RWPE1 (cell line): ENCODE data around the gene ARHGEF28.

ENCODE experiments used
- CTCF ChIA-PET: fragments of 350-600 bp; sonication (Branson Sonifier 250); formaldehyde crosslinking; extraction: SDS; loops from one replicate; lab custom pipeline; 2021; lab: Yijun Ruan, JAX
- POLR2A ChIA-PET: fragments of 400-600 bp; formaldehyde crosslinking; extraction: SDS; loops from one replicate; lab custom pipeline; 2020; ENCODE audit warnings: antibody characterized with exemption; ENCODE audit not compliant: low non-redundant PET; lab: Yijun Ruan, JAX
- DNase-seq: peaks from one replicate; pipeline ENCODE4 v3.0.0; 2012; ENCODE audit warnings: low spot score
- H3K27ac ChIP-seq: fragments of 450-650 bp; 2 replicates; pipeline ENCODE4 v1.5.1; 2017
- TF ChIP-seq, protein P1 (sequence below): fragments of 450-650 bp; conservative IDR thresholded peaks from 2 replicates; pipeline ENCODE4 v1.5.1; 2017; ENCODE audit warnings: low read depth, mild to moderate bottlenecking

Gene ARHGEF28

DNA sequence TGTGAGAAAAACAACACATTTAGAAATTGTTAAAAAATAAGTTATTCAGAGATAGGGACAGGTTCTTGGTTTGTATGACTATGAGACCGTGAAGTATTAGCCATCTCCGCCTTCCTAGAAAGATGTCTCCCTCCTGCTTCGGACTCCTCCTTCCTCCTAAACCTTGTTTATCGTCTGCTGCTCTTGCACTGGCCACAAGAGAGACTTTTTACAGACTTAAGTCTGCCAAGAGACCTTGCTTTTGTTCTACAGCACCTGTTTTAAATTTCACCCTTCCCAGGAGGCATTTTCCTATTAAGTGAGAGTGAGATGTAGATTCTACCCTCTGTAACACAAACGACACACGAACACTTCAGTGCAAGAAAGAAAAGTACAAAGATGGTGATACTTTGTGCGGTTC lies 274.6 kb downstream of the ARHGEF28 start:
- TF ChIP-seq, protein P1, sequence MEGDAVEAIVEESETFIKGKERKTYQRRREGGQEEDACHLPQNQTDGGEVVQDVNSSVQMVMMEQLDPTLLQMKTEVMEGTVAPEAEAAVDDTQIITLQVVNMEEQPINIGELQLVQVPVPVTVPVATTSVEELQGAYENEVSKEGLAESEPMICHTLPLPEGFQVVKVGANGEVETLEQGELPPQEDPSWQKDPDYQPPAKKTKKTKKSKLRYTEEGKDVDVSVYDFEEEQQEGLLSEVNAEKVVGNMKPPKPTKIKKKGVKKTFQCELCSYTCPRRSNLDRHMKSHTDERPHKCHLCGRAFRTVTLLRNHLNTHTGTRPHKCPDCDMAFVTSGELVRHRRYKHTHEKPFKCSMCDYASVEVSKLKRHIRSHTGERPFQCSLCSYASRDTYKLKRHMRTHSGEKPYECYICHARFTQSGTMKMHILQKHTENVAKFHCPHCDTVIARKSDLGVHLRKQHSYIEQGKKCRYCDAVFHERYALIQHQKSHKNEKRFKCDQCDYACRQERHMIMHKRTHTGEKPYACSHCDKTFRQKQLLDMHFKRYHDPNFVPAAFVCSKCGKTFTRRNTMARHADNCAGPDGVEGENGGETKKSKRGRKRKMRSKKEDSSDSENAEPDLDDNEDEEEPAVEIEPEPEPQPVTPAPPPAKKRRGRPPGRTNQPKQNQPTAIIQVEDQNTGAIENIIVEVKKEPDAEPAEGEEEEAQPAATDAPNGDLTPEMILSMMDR: no peak
- CTCF ChIA-PET: no interaction called here
- no peak overlapping the region; the same call in 1 of the 2 replicates for H3K27ac ChIP-seq
- DNase-seq: no peak
- POLR2A ChIA-PET: no interaction called here

DNA sequence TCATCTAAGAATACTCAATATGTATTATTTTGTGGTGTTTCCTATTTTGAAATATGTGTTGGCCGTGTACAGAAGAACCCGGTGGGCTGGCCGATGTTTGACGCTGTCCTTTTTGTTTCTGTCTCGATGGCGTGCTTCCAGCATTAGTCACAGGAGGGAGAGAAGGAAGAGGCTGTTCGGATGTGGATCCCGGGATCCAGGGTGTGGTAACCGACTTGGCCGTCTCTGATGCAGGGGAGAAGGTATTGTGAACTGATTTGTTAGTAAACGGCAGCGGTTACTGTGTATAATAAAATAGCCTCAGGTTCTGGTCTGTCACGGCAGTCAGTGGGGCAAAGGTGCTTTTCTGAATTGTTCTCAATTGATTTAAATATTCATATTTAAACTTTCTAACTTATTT lies 275.0 kb downstream of the ARHGEF28 start:
- DNase-seq: peak; percentile 84
- ChIA-PET POLR2A (no interaction called here), CTCF (interaction anchor here (2.4 kb wide), 1 partner anchor 740 kb away, joined by 16 read pairs; the partner anchor contains the start of gene ENC1)
- TF ChIP-seq, protein P1: no peak
- peak overlapping the region; percentile 35 for H3K27ac ChIP-seq

DNA sequence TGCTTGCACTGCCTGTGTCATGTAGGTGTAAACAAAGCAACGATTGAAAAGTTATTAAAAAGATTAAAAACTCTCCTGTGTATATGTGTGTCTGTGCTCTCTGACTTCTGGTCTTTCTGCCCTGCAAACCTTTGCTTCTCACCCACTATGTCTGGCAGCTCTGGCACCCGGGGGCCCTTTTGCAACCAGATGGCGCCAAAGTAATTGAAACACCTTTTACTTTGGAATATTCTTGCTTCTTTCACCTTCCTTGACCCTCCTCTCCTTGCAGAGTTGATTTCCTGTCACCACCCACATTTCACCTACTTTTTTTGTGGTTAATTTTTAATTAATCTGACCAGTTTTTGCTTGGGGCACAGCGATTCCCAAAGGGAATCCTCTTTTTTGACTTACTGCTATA lies 275.5 kb downstream of the ARHGEF28 start:
- H3K27ac ChIP-seq: no peak overlapping the region; the same call in 1 of the 2 replicates
- ChIA-PET POLR2A (no interaction called here), CTCF (interaction anchor here (0.7 to 2.4 kb wide), 9 partner anchors 10 to 747 kb away, joined by 3 to 16 read pairs (median 4); partner anchors contain the start of gene ENC1)
- TF ChIP-seq, protein P1: peak; percentile 49
- peak; percentile 30 for DNase-seq

DNA sequence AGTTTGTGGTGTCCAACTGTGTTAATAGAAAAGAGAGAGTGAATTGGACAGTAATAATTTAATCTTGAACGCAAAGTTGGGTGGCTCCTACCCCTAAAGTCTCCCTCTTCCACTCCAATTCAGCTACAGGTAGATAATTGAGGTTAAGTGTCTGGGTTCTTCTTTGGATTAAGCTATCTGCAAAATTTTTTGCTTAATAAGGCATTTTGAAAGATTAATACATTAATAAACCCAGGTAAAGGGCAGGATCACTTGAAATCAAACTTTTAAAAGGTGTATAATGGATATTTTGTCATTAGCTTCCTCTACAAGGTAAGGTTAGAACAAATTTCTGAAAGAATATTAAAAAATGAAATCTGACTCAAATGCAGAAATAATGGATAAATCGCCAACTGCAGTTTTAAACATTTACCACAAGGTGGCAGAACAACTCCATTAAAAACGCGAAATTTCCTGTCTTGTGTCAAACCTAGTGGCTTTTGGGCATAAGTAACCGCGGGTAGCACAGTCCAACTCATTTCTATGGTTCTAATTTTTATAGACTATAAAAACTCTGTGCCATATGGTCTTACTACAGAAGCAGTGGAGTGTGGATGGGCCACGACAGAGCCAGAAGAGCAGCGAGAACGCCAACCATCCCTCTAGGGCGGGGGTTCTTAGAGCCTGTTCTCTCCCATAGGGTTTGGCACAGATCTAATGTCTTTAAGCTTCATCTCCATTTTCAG lies 276.5 kb downstream of the ARHGEF28 start:
- TF ChIP-seq, protein P1: peak; percentile 88
- CTCF ChIA-PET: interaction anchor here (0.6 to 2.4 kb wide), 20 partner anchors 9 to 1134 kb away, joined by 3 to 16 read pairs (median 4); partner anchors contain the start of gene ENC1
- no peak overlapping the region for H3K27ac ChIP-seq
- peak; percentile 58 for DNase-seq
- POLR2A ChIA-PET: no interaction called here

DNA sequence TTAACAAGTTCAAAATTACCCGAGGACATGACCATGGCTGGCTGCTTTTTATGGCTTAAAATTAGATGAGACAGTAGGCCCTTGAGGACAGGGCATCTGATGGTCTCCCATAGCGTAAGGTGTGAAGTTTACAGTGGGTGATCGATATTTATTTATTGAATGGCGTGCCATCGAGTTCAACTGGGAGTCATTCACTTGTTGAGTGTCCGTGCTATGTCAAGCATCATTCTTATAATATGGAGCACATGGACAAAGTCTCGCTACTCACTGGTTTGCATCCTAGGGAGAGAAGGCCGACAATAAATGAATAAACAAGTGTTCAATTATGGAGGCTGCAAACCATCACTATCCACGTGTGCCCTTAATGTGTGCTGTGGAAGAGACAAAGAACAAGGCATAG lies 277.2 kb downstream of the ARHGEF28 start:
- H3K27ac ChIP-seq: no peak overlapping the region
- CTCF ChIA-PET: interaction anchor here (0.7 to 2.4 kb wide), 6 partner anchors 18 to 746 kb away, joined by 3 to 16 read pairs (median 4); partner anchors contain the start of gene ENC1

DNA sequence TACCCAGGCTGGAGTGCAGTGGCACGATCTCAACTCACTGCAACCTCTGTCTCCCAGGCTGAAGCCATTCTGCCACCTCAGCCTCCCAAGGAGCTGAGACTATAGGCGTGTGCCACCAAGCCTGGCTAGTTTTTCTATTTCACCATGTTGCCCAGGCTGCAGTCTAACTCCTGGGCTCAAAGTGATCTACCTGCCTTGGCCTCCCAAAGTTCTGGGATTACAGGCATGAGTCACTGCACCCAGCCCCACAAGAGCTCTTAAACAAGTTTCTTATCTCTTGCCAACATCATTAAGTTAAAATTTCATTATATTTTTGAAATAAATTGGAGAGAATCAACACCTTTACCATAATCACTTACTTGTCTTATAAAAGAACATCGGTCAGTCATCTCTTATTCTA lies 280.3 kb downstream of the ARHGEF28 start:
- no peak for DNase-seq
- POLR2A ChIA-PET: interaction anchor here (1.1 kb wide), 1 partner anchor 735 kb away, joined by 3 read pairs; the partner anchor contains the start of gene ENC1
- CTCF ChIA-PET: interaction anchor here (0.6 to 1.9 kb wide), 5 partner anchors 14 to 737 kb away, joined by 3 to 5 read pairs (median 3); no protein-coding TSS in a partner anchor
- TF ChIP-seq, protein P1: no peak
- no peak overlapping the region for H3K27ac ChIP-seq

More for the DNA sequence above, 277.2 kb downstream of the ARHGEF28 start:
- no peak for DNase-seq
- POLR2A ChIA-PET: no interaction called here
- TF ChIP-seq, protein P1: no peak
